C4-2B (cell line): ENCODE measurements around the gene TTC31.
"Not testable (repeated sequence)": the region's sequence is repeated elsewhere in the genome, so short reads cannot be mapped to it uniquely, and the experiment has no call there.

Experiments
- CTCF ChIP-seq: fragments of 450-650 bp; conservative IDR thresholded peaks from 2 replicates; pipeline ENCODE4 v1.5.1; 2017; ENCODE audit warnings: mild to moderate bottlenecking
- ZFX ChIP-seq: fragments of 450-650 bp; IDR thresholded peaks from 2 replicates; pipeline ENCODE4 v1.6.1; 2017

- not testable (repeated sequence) for TF ChIP-seq CTCF, ZFX
These were observed 40.2 kb upstream of the TTC31 start for GRCh38 chr2:74442483-74443297.
